GM12801 (cell line): ENCODE results near the gene ABTB2.

Experiments used
- CTCF ChIP-seq: IDR thresholded peaks from one replicate; pipeline ENCODE4 v1.5.1; 2011; ENCODE audit warnings: control low read depth; ENCODE audit not compliant: insufficient read length; ENCODE audit errors: extremely low read depth

Gene ABTB2

GRCh38 chr11:34216706-34217105 is 141.1 kb downstream of the ABTB2 start:
- no peak for TF ChIP-seq CTCF

GRCh38 chr11:34215806-34216453 is 141.9 kb downstream of the ABTB2 start:
- TF ChIP-seq CTCF = no peak

GRCh38 chr11:34214961-34215805 is 142.6 kb downstream of the ABTB2 start:
- TF ChIP-seq CTCF = no peak

GRCh38 chr11:34213366-34213765 is 144.4 kb downstream of the ABTB2 start:
- TF ChIP-seq CTCF = no peak

- no peak for TF ChIP-seq CTCF
Measured at GRCh38 chr11:34212566-34212965, 145.2 kb downstream of the ABTB2 start.

GRCh38 chr11:34209809-34210208 is 148.0 kb downstream of the ABTB2 start:
- no peak for TF ChIP-seq CTCF

- no peak for TF ChIP-seq CTCF
Measured at GRCh38 chr11:34208266-34209135, 149.3 kb downstream of the ABTB2 start.
